ENCODE data around the gene TWNK.

GRCh38 chr10:101015582-101015973, 28.2 kb downstream of the TWNK start:
- TF ChIP-seq CTCF (conservative IDR thresholded peaks at IDR 0.05), result no peak
- TF ChIP-seq ZFX (IDR thresholded peaks at IDR 0.05), result no peak
